ENCODE results near the gene TPCN1.

GRCh38 chr12:113239288-113239771, 18.1 kb downstream of the TPCN1 start:
- TF ChIP-seq, protein P1, sequence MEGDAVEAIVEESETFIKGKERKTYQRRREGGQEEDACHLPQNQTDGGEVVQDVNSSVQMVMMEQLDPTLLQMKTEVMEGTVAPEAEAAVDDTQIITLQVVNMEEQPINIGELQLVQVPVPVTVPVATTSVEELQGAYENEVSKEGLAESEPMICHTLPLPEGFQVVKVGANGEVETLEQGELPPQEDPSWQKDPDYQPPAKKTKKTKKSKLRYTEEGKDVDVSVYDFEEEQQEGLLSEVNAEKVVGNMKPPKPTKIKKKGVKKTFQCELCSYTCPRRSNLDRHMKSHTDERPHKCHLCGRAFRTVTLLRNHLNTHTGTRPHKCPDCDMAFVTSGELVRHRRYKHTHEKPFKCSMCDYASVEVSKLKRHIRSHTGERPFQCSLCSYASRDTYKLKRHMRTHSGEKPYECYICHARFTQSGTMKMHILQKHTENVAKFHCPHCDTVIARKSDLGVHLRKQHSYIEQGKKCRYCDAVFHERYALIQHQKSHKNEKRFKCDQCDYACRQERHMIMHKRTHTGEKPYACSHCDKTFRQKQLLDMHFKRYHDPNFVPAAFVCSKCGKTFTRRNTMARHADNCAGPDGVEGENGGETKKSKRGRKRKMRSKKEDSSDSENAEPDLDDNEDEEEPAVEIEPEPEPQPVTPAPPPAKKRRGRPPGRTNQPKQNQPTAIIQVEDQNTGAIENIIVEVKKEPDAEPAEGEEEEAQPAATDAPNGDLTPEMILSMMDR (conservative IDR thresholded peaks at IDR 0.05): no peak
- no peak for TF ChIP-seq EZH2 (IDR thresholded peaks at IDR 0.05; ENCODE audit: low read depth)

Data from PC-9 (cell line).